Fibroblast of villous mesenchyme (primary cell): ENCODE measurements around the gene CASP3. TPM values are rescaled to one million over a fixed set of nuclear protein-coding genes. Genes with fewer than 3 reads are reported as not detected.
"Not testable (repeated sequence)": the region's sequence is repeated elsewhere in the genome, so short reads cannot be mapped to it uniquely, and the experiment has no call there.

ENCODE experiments used
- DNase-seq: peaks from one replicate; pipeline ENCODE4 v3.0.0-alpha.2; 2010; ENCODE audit warnings: low read depth
- H3K4me3 ChIP-seq: 2 replicates; pipeline ENCODE4 v1.5.1; 2011; ENCODE audit warnings: low read depth, mild to moderate bottlenecking, low read length
- total RNA-seq: library from RNA; depleted of rRNA; stranded (reverse); fragments of >200 nt; gene quantifications from 2 replicates; pipeline ENCODE4 v1.2.3, GENCODE V29; 2012
- TF ChIP-seq, protein P1 (sequence below): IDR thresholded peaks from 2 replicates; pipeline ENCODE4 v1.5.1; 2012; ENCODE audit warnings: low read depth, mild to moderate bottlenecking, low read length; ENCODE audit not compliant: insufficient read depth

The CASP3 gene
- total RNA-seq, 1 donor = 110 TPM

DNA sequence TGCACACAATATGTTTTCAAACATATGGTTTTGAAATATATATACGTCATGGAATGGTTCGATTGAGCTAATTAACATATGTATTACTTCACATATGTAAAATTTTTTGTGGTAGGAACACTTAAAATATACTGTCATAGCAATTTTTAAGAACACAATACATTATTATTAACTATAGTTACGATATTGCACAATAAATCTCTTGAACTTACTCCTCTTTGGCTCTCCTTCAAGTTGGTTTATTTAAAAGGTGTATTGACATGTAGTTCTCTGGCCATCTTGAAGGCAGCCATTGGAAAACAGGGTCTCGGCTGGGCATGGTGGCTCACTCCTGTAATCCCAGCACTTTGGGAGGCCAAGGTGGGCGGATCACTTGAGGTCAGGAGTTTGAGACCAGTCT is 53.8 kb downstream of the CASP3 start:
- TF ChIP-seq, protein P1, sequence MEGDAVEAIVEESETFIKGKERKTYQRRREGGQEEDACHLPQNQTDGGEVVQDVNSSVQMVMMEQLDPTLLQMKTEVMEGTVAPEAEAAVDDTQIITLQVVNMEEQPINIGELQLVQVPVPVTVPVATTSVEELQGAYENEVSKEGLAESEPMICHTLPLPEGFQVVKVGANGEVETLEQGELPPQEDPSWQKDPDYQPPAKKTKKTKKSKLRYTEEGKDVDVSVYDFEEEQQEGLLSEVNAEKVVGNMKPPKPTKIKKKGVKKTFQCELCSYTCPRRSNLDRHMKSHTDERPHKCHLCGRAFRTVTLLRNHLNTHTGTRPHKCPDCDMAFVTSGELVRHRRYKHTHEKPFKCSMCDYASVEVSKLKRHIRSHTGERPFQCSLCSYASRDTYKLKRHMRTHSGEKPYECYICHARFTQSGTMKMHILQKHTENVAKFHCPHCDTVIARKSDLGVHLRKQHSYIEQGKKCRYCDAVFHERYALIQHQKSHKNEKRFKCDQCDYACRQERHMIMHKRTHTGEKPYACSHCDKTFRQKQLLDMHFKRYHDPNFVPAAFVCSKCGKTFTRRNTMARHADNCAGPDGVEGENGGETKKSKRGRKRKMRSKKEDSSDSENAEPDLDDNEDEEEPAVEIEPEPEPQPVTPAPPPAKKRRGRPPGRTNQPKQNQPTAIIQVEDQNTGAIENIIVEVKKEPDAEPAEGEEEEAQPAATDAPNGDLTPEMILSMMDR = no peak
- H3K4me3 ChIP-seq = no peak overlapping the region

DNA sequence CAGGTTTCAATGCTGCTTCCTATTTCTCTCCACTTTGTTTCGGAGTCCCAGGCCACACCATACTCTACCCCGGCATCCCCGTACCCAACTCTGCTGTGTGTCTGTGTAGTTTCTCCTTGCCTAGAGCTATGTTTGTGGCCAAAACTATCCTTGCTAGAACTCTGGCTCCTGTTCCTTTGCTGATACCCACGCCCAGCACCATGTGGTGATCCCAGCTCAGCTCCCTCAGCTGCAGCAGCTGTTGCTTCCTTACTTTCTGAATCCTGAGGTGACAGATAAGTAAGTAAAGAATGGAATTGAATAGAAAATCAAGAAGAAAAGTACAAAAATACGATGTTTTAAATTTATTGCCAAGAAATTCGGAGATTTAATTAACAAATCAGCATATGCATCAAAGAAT is 55.8 kb downstream of the CASP3 start:
- no peak for DNase-seq
- TF ChIP-seq, protein P1 = no peak
- H3K4me3 ChIP-seq = no peak overlapping the region

More for the DNA sequence above, 53.8 kb downstream of the CASP3 start:
- DNase-seq = no peak

DNA sequence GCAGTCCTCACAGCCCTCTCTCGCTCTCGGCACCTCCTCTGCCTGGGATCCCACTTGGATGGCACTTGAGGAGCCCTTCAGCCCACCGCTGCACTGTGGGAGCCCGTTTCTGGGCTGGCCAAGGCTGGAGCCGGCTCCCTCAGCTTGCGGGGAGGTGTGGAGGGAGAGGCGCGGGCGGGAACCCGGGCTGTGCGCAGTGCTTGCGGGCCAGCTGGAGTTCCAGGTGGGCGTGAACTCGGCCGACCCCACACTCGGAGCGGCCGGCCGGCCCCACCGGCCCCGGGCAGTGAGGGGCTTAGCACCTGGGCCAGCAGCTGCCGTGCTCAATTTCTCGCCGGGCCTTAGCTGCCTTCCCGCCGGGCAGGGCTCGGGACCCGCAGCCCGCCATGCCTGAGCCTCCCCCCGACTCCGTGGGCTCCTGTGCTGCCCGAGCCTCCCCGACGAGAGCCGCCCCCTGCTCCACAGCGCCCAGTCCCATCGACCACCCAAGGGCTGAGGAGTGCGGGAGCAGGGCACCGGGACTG is 57.4 kb downstream of the CASP3 start:
- not testable (repeated sequence) for DNase-seq, H3K4me3 ChIP-seq

DNA sequence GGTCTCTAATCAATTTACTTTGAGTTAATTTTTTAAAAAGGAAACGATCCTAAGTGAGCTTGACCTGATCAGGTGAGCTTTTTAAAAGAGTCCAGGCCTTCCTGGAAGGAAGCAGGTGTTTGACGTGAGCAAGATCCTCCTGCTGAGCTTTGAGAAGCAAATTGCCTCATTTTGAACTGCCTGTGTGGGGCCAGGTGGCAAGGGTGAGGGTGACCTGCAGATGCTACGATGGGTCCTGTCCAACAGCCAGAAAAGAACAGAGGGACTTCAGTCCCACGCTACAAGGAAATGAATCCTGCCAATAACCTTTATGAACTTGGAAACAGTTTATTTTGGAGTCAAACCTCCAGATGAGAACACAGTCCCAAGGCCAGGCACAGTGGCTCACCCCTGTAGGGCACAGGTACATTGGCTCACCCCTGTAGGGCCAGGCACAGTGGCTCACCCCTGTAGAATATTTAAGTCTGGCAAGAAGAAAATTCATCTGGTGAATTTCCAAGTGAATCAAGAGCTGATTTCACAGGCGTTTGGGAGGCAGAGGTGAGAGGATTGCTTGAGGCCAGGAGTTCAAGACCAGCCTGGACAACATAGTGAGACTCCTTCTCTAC is 58.1 kb downstream of the CASP3 start:
- DNase-seq = no peak
- TF ChIP-seq, protein P1 = no peak
- no peak overlapping the region for H3K4me3 ChIP-seq

DNA sequence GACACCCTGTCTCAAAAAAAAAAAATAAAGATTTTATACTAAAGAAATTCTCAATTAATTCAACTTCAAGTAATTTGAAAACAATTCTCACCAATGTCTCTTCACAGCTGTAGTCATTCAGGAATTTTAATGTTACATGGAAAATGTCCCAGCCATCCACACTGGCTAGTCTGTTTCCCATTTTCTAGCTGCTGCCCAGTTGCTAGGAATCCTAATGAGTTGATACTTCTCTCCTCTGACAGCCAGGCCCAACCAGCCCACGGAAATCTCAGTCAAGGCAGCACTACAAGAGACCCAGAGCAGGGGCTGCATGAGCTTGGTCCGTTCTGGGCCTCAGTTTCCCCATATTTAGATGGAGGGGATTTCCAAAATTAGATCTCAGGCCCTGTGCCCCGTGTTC is 59.1 kb downstream of the CASP3 start:
- no peak for DNase-seq
- no peak overlapping the region for H3K4me3 ChIP-seq
- TF ChIP-seq, protein P1 = no peak

DNA sequence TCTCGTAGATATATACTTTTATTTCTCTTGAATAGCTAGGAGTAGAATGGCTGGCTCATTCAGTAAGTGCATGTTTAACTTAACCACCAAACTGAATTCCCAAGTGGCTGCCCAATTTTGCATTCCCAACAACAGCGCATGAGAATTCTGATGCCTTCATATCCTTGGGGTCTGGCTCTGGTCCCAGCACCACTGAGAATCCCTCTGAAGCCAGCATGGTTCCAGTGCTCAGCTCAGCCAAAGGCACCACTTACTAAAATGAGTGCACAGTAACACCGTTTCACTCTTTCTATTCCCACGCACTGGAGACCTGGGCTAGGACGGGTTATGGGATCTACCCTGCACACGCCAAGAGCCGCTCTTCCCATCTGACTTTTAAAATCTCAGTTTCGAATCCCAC is 60.4 kb downstream of the CASP3 start:
- H3K4me3 ChIP-seq = no peak overlapping the region
- no peak for DNase-seq
- TF ChIP-seq, protein P1 = no peak

DNA sequence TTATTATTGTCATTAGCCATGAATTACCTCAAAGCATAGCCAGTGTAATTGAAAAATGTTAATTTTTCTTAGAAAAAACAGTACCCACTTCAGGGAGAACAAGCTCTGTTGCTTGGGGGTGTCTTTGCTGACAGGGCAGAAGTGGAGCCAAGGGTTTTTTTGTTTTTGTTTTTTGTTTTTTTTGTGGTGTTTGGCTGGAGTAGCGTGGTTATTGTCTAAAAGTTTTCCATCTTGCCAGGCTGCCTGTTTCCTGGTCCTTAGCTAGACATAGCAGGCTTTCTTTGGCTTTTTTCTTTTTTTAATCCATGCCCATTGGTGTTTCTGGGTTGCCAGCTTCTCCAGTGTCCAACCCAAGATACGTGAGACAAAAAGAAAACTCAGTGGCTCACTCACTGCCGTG is 61.5 kb downstream of the CASP3 start:
- no peak overlapping the region for H3K4me3 ChIP-seq
- DNase-seq = no peak
- TF ChIP-seq, protein P1 = no peak
